Suprapubic skin (tissue), 3 donors: ENCODE results near the gene MPP3.

Experiments used
- CTCF ChIP-seq, 2 donors: fragments of 200-600 bp in 1 of 2; fragments of 450-650 bp in 1 of 2; sonication (generic) in 1 of 2; IDR thresholded peaks; one replicate each; pipeline ENCODE4 v1.5.1; 2016 to 2019; ENCODE audit warnings: antibody characterized with exemption in 2 of 2, mild to moderate bottlenecking in 1 of 2, moderate library complexity in 1 of 2
- POLR2AphosphoS5 ChIP-seq, 3 donors: sonication (generic); formaldehyde crosslinking; IDR thresholded peaks; one replicate each; pipeline ENCODE4 v1.6.1; 2017; ENCODE audit warnings: antibody characterized with exemption in 3 of 3

GRCh38 chr17:43799047-43799446 is 33.9 kb downstream of the MPP3 start:
- TF ChIP-seq CTCF (IDR thresholded peaks at IDR 0.05) (no peak), POLR2AphosphoS5 (IDR thresholded peaks at IDR 0.05) (no peak)
